Sigmoid colon (tissue), 7 donors: ENCODE data around the gene SLC25A41. TPM values are rescaled to one million over a fixed set of nuclear protein-coding genes. Genes with fewer than 3 reads are reported as not detected.

Source experiments
- DNase-seq: peaks from one replicate; pipeline ENCODE4 v3.0.0-alpha.2; 2019
- H3K27ac ChIP-seq, 4 donors: fragments of 200-600 bp; sonication (generic); one replicate each; pipeline ENCODE4 v1.5.1; 2016 to 2019; ENCODE audit warnings: mild to moderate bottlenecking in 1 of 4
- H3K27me3 ChIP-seq, 3 donors: fragments of 200-600 bp; sonication (generic); one replicate each; pipeline ENCODE4 v1.5.1; 2019; ENCODE audit warnings: mild to moderate bottlenecking in 1 of 3
- H3K36me3 ChIP-seq, 4 donors: fragments of 200-600 bp; sonication (generic); one replicate each; pipeline ENCODE4 v1.5.1; 2016 to 2019
- H3K4me1 ChIP-seq, 4 donors: fragments of 200-600 bp; sonication (generic); one replicate each; pipeline ENCODE4 v1.5.1; 2017 to 2019
- H3K4me3 ChIP-seq, 4 donors: fragments of 200-600 bp; sonication (generic); one replicate each; pipeline ENCODE4 v1.5.1; 2017 to 2019; ENCODE audit warnings: mild to moderate bottlenecking in 2 of 4, moderate library complexity in 1 of 4
- H3K9me3 ChIP-seq, 4 donors: fragments of 200-600 bp in 3 of 4; sonication (generic) in 3 of 4; one replicate each; pipeline versions ENCODE4 v1.5.1 to v1.6.1; 2013 to 2019
- CTCF ChIP-seq, 4 experiments: fragments of 450-650 bp in 3 of 4; fragments of 200-600 bp in 1 of 4; IDR thresholded peaks; one replicate each; pipeline ENCODE4 v1.5.1; 2016 to 2019; ENCODE audit warnings: antibody characterized with exemption in 4 of 4, mild to moderate bottlenecking in 3 of 4, moderate library complexity in 2 of 4
- EP300 ChIP-seq, 4 donors: sonication (generic); formaldehyde crosslinking; IDR thresholded peaks; one replicate each; pipeline ENCODE4 v1.6.1; 2017; ENCODE audit warnings: antibody characterized with exemption in 4 of 4
- POLR2A ChIP-seq, 2 donors: fragments of 450-650 bp; IDR thresholded peaks; one replicate each; pipeline ENCODE4 v1.6.1; 2016; ENCODE audit warnings: antibody characterized with exemption in 2 of 2, mild to moderate bottlenecking in 2 of 2, moderate library complexity in 2 of 2
- POLR2AphosphoS5 ChIP-seq, 4 donors: sonication (generic); formaldehyde crosslinking; IDR thresholded peaks; one replicate each; pipeline ENCODE4 v1.6.1; 2017; ENCODE audit warnings: antibody characterized with exemption in 4 of 4
- WGBS, 2 donors: extraction: QIAGEN DNeasy Blood & Tissue Kit; methylation state at CpG; one replicate each; pipeline ENCODE4 v1.1.7; 2013; 5-methylcytosine and 5-hydroxymethylcytosine counted together
- intact Hi-C: fragments of 100-400 bp; cut with DNase I; formaldehyde crosslinking; loops from one replicate; pipeline ENCODE4 v1.15.1; 2023
- polyA plus RNA-seq, 3 donors: library from polyadenylated mRNA; stranded (reverse); fragments of 200-250 nt; gene quantifications; one replicate each; pipeline ENCODE4 v1.2.3, GENCODE V29; 2013
- total RNA-seq, 4 donors: library from RNA; depleted of rRNA; stranded (reverse); fragments of >200 nt; gene quantifications; one replicate each; pipeline ENCODE4 v1.1.0, GENCODE V29; 2016
- donor health status: healthy with polysubstance abuse.
- donor health status: Bipolar disorder and iron deficiency.
- donor health status: healthy.

SLC25A41 gene
- total and polyA plus RNA-seq, 7 donors = 0.60 to 1.4 (median 1.1) TPM; not detected in 2

DNA sequence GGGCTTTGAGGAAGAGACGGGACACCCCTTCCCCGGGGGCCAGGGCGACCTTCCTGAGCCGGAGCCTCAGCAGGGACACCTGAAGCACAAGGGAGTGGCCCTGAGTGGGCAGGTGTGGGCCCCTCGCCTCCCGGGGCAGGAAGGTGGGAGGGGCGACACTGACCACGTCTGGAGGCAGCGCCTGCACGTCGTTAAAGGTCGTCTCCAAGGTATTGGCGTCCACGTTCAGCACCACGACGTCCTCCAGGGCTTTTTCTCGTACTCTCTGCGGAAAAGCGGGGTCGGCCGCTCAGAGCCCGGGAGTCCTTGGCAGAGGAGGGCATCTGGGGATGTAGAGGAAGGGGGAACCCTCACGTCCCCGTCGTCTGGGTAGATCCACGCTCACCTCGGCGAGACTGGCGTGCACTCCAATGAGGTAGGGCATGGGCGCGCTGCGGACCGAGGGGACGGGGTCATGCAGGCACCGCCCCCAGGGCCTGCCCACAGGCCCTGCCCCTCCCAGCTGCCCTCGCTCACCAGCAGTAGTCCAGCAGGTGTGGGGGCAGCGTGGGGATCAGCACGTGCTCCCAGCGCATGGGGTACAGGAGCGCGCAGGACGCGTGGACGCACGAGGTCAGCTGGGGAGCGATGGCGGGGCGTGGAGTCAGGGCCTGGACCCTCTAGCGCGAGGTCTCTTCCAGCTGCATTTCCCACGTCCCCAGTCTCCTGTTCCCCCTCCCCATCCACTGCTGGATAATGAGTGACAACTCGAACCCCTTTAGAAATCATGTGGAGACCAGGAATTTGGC, 42.0 kb upstream of the SLC25A41 start:
- Histone ChIP-seq H3K4me1 (peaks cover 0 to 20% (median 12%) of the 10 kb centered on the region in 4 donors), H3K36me3 (no peaks in the 10 kb centered on the region), H3K9me3 (no peaks in the 10 kb centered on the region), H3K4me3 (no peak overlapping the region), H3K27me3 (peaks cover 21 to 55% (median 44%) of the 10 kb centered on the region in 3 donors), H3K27ac (no peak overlapping the region)
- 12 to 55% methylated on average over 52 of the region's 52 CpGs for WGBS, 2 donors
- no peak for DNase-seq
- intact Hi-C loops = no loop called here
- no peak for TF ChIP-seq EP300 (IDR thresholded peaks at IDR 0.05)
- no peak for TF ChIP-seq CTCF (IDR thresholded peaks at IDR 0.05)
- no peak for TF ChIP-seq POLR2A (IDR thresholded peaks at IDR 0.05)
- no peak for TF ChIP-seq POLR2AphosphoS5 (IDR thresholded peaks at IDR 0.05)

DNA sequence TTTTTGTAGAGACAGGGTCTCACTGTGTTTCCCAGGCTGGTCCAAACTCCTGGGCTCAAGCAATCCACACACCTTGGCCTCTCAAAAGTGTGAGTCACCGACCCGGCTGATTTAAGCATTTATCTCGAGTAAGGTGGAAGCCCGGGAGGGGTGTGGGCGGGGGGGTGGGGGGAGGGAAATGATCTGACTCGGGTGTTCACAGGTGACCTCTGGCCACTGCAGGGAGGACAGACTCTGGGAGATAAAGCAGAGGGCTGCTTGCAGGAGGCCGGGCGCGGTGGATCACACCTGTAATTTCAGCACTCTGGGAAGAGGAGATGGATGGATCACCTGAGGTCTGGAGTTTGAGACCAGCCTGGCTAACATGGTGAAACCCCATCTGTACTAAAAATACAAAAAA, 40.1 kb upstream of the SLC25A41 start:
- Histone ChIP-seq H3K9me3 (no peaks in the 10 kb centered on the region), H3K36me3 (no peaks in the 10 kb centered on the region), H3K27ac (no peak overlapping the region), H3K4me1 (peaks cover 0 to 20% (median 12%) of the 10 kb centered on the region in 4 donors), H3K27me3 (peaks cover 21 to 47% (median 36%) of the 10 kb centered on the region in 3 donors), H3K4me3 (no peak overlapping the region)
- TF ChIP-seq EP300 (IDR thresholded peaks at IDR 0.05) (no peak), CTCF (IDR thresholded peaks at IDR 0.05) (no peak), POLR2AphosphoS5 (IDR thresholded peaks at IDR 0.05) (no peak), POLR2A (IDR thresholded peaks at IDR 0.05) (no peak)
- WGBS, 2 donors = 34 to 76% methylated on average over 9 of the region's 9 CpGs
- intact Hi-C loops = no loop called here
- no peak for DNase-seq

- intact Hi-C loops = no loop called here
- no peak overlapping the region for H3K27ac ChIP-seq
- 67 to 77% methylated on average over 4 of the region's 4 CpGs for WGBS, 2 donors
- no peaks in the 10 kb centered on the region for H3K36me3 ChIP-seq
- peaks cover 21 to 38% (median 31%) of the 10 kb centered on the region in 3 donors for H3K27me3 ChIP-seq
- H3K4me3 ChIP-seq = no peak overlapping the region
- DNase-seq = no peak
- no peak for TF ChIP-seq POLR2AphosphoS5 (IDR thresholded peaks at IDR 0.05)
- TF ChIP-seq CTCF (IDR thresholded peaks at IDR 0.05) = no peak
- TF ChIP-seq POLR2A (IDR thresholded peaks at IDR 0.05) = no peak
- no peak for TF ChIP-seq EP300 (IDR thresholded peaks at IDR 0.05)
- H3K9me3 ChIP-seq = no peaks in the 10 kb centered on the region
- peaks cover 0 to 20% (median 12%) of the 10 kb centered on the region in 4 donors for H3K4me1 ChIP-seq
Measured at GRCh38 chr19:6472713-6473112, 39.1 kb upstream of the SLC25A41 start.

- Histone ChIP-seq H3K4me3 (no peak overlapping the region), H3K36me3 (no peaks in the 10 kb centered on the region), H3K27ac (no peak overlapping the region), H3K27me3 (peaks cover 9 to 22% (median 16%) of the 10 kb centered on the region in 3 donors), H3K4me1 (peaks cover 0 to 9% (median 3%) of the 10 kb centered on the region in 4 donors), H3K9me3 (no peaks in the 10 kb centered on the region)
- no peak for DNase-seq
- WGBS, 2 donors = 85 to 90% methylated on average over 14 of the region's 14 CpGs
- TF ChIP-seq EP300 (IDR thresholded peaks at IDR 0.05) (no peak), CTCF (IDR thresholded peaks at IDR 0.05) (no peak), POLR2A (IDR thresholded peaks at IDR 0.05) (no peak), POLR2AphosphoS5 (IDR thresholded peaks at IDR 0.05) (no peak)
- intact Hi-C loops = no loop called here
Measured at GRCh38 chr19:6471076-6471475, 37.5 kb upstream of the SLC25A41 start.
